Liver (tissue), 3 donors: ENCODE results near the gene FLOT2.

Experiments
- CTCF ChIP-seq: fragments of 150-350 bp; IDR thresholded peaks from 2 replicates; pipeline ENCODE4 v1.5.1; 2017; ENCODE audit warnings: improper control_type of control experiment, low read depth, low read length; ENCODE audit not compliant: missing input control
- FOXA1 ChIP-seq: IDR thresholded peaks from 2 replicates; pipeline ENCODE4 v1.6.1; 2016; ENCODE audit warnings: antibody characterized with exemption
- RAD21 ChIP-seq, 2 donors: IDR thresholded peaks; 2 replicates each; pipeline ENCODE4 v1.6.1; 2016; ENCODE audit warnings: antibody characterized with exemption in 2 of 2, mild to moderate bottlenecking in 2 of 2
- YY1 ChIP-seq: IDR thresholded peaks from 2 replicates; pipeline ENCODE4 v1.6.1; 2016; ENCODE audit warnings: antibody characterized with exemption, mild to moderate bottlenecking
- donor health status: healthy.
- donor health status: healthy.

GRCh38 chr17:28925912-28926365 is 28.4 kb upstream of the FLOT2 start:
- TF ChIP-seq RAD21 (IDR thresholded peaks at IDR 0.05) (no peak), CTCF (no peak), YY1 (peak; percentile 25), FOXA1 (no peak)
